HG03139 (cell line): ENCODE data around the gene INPP4B.

ENCODE experiments used
- ATAC-seq: cut with Tn5 transposase; IDR thresholded peaks from one replicate; pipeline ENCODE4 v1.9.1; 2021; ENCODE audit not compliant: unreplicated experiment

The INPP4B gene

DNA sequence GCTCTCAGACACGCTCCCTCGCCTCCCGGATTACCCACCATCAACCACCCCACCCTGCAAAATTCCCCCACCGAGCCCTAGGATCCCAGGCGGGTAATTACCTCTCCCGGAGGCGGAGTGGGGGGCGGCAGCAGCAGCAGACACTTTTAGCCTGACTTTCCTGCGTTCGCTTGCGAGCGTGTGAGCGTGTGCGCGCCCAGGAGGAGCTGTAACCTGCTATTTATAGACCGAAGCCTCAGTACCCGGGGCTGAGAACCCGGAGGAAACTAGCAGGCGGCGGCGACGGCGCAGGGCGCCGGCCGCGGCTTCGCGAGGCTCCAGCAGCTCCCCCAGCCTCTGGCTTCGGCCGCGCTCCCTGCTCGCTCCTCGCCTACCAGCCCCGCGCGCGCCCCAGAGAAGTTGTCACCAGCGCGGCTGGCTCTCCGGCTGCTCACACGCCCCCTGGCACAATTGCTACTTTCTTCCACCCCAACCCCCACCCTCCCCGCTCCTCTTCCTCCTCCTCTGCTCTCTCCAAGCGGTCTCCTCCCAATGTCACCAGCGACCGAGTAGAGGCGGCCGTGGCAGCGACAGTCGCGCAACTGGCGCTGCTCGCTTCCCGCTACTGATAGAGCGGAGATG, at the start of gene INPP4B:
Gene INPP4B, minus strand, starts transcription at position 194 of the 621 bp plus-strand sequence.
- ATAC-seq, result no peak

DNA sequence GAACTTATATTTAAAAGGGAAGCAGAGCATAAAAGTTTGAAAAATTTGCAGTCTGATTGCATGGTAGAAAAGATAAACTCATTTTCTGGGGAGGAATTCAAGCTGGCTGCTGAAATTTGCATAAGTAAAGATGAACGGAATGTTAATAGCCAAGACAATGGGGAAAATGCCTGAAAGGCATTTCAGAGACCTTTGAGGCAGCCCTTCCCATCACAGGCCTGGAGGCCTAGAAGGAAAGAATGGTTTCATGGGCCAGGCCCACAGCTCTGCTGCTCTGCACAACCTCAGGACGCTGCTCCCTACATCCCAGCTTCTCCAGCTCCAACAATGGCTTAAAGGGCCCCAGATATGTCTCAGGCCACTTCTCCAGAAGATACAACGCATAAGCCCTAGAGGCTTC, 46.9 kb upstream of the INPP4B start:
- ATAC-seq, result no peak

DNA sequence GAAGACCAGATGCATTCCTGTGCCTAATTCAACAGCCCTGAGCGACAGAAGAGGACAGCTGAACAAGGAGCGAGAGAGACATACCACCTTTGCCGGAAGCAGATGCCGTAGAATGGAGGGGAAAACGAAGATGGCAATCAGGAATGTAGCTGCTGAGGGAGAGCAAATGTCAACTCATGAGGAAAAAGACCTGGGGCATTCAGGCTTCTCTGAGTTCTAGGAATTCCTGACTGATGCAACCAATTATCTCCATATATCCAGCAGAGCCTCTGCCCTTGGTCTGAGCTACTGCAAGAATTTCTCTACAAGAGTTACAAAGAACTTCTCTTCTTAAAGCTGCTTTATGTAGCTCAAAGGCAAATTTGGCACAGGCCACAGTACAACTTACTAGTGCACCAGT, 40.5 kb upstream of the INPP4B start:
- ATAC-seq, result no peak

DNA sequence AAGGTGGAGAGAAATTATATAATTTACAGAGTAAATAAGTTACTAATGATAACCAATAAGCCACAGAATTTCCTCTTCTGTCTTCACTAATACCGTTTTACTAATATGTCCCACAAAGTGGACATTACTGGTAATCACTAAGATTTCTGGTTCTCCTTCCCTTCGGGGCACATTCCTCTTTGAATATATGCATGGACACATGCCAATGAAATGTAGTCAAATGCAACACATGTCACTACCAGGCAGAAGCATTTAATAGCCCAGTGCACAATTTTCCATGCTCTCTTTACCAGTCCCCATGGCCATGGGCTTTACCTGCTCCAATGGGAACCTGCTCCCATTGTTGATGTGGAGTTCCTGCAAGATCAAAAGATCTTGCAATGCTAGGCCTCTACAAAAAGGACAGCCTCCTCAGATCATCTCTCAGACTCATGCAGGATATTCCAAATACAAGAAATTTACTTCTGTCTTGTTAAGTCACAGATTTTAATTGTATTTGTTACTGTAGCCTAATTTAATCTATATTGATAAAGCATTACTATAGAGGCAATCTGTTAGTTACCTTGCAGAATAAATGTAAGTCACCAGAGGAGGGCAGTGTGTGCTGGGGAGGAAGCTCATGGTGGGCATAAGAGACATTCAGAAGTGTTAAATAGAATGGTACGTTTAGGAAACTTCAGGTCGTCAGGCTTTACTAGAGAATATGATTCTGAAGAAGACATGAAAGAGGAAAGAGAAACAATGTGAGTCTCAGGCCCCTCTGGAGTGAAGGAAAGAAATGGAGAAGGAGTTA, 37.1 kb upstream of the INPP4B start:
- ATAC-seq, result no peak

DNA sequence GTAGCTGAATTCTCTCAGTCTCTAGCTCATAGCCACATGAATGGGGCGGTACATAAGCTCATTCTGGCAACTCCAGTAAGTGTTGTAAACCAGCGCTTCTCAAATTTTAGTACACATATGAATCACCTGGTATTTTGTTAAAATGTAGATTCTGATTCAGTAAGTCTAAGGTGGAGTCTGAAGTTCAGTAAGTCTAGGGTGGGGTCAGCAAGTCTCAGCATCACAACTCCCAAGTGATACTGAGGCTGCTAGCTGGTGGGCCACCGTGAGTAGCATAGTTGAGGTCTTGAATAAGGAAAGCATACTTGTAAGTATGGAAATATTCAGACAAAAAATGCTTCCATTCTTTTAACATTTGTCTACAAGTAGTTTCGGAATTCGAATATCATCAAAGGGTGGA, 36.1 kb upstream of the INPP4B start:
- no peak for ATAC-seq

DNA sequence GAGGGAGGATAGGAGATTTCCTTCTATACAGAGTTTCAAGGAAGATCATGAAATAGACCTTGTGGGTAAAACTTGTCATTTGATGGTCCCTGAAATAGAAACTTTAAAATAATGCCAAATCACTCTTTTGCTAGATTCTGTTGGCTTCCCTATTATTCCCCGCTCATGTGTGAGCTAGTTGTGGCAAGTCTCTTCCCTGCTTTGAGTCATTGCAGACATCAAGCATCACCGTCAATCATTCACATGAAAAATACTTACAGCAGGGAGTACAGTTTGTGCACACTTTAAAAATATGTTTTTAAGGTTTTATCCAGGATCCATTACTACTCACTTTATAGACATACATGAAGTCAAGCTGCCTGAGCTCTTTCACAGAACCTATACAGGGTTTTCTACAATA, 35.2 kb upstream of the INPP4B start:
- no peak for ATAC-seq

DNA sequence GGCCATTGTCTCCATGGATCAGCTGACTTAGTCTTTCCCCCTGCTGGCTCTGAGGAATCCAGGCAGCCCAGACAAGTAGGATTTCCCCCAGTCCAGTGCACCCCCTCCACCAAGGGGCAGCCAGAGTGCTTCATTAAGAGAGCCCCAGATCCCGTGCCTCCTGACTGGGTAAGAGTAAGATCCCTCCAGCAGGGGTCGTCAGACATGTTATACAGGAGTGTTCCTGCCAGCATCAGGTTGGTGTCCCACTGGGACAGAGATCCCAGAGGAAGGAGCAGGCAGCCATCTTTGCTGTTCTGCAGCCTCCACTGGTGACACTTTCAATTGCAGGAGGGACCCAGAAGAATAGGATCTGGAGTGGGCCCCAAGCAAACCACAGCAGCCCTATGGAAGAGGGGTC, 29.0 kb upstream of the INPP4B start:
- ATAC-seq, result no peak

DNA sequence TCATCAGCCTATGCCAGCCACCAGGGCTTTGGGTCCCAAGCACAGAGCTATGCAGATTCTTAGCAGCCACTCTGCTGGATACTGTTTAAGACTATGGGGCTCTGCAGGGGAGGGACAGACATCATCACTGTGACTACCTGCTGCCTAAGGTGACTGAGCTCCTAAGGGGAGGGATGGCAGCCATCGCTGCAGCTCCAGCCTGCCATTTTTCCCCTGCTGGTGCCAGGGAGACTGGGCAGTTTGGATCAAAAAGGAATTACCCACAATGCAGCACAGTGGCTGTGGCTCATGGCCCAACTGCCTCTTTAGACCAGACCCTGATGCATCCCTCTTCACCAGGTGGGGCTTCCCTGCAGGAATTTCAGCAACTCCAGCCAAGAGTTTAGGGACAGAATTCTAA, 28.6 kb upstream of the INPP4B start:
- ATAC-seq, result no peak

DNA sequence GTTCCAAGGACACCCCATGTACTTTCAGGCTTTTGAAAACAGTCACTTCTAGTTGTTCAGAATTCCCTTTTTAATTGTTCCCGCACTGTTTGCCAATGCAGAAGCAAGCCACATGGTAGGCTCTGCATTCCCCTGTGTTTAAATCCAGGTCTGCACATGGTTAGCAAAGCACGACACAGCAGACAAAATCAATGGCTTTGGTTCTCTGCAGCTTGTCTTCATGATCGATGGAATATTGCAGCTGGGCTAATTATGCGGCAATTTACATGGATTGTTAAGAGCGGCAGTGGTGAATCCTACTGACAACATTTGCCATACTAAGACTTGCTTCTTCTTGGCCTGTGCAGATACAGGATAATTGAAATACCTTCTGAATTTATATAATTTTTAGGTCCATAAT, 20.6 kb upstream of the INPP4B start:
- ATAC-seq, result no peak

DNA sequence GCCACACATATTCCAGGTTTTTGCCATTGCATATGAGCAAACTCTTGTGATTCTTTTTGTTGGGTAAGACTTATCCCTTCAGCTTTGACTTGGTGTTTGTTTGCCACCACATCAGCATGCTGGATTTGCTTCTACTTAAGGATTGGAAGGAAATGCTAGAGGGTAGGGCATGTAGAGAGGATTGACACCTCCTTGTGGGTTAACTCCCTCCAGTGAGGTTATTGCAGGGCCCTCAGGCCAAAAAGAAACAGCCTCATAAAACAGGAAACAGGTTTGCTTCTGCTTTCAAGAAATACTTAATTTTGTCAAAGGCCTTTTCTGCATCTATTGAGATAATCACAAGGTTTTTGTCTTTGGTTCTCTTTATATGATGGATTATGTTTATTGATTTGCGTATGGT, 15.2 kb upstream of the INPP4B start:
- ATAC-seq, result no peak

DNA sequence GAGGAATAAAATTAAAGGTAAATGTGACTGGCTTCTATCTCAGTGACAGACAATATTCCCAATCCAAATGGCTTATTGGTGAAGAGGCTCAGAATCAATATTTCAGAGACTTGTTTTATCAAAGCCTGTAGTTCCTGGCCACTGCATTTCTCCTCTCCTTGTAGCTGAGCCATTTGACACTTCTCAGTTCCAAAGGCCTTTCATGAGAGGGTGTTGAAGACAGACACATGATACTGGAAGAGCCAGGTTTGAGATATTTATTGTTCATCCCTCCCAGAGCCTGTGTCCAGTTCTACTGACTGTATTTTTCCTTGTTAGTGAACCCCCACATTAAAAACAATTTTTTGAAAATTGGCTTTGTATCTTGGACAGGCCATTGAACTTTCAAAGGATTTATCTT, 12.9 kb upstream of the INPP4B start:
- no peak for ATAC-seq

DNA sequence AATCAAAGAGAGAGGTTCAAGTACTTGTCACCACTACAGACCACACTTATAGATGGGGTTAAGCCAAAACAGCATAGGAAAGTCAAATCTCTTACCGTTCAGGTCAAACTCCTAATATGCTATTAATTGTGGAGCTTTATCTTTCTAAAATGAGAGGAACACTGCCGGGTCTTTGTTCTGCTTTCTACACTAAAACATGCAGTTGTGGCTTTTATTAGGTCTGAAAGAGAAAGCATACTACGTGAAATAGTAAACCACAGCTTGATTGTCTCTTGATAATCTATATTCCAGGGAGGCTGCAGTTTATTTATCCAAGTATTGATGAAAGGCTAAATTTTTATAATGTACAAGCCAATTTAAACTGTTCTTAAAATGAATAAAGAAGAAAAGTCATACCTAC, 12.3 kb upstream of the INPP4B start:
- no peak for ATAC-seq

DNA sequence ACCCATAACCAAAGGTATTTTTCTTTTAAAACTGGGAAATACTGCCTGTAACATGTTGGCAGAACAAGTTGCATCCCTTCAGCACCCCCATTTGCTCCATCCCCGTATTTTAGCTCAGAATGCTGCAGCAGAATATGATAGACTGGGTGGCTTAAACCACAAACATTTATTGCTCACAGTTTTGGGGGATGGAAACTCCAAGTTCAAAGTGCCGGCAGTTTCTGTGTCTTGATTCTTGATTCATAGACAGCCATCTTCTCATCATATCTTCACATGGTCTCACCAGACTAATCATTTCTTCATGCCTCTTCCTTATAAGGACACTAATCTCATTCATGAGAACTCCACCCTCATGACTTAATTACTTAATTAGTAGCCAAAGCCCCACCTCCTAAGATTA, 10.5 kb upstream of the INPP4B start:
- no peak for ATAC-seq

DNA sequence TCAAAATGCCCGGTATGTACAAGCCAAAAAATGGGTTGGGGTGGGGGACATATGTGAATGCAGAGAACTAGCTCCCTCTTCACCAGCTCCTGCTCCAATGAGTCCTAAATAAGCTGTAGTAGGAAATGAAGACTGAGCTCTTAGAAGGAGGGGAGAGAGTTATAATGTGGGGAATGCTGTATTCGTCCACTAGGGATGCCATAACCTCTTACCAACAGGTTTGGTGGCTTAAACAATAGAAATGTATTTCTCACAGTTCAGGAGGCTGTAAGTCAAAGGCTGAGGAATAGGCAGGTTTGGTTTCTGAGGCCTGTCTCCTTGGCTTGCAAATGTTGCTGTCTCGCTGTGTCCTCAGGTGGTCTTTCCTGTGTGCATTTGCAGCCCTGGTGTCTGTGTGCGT, 4.4 kb upstream of the INPP4B start:
- no peak for ATAC-seq

DNA sequence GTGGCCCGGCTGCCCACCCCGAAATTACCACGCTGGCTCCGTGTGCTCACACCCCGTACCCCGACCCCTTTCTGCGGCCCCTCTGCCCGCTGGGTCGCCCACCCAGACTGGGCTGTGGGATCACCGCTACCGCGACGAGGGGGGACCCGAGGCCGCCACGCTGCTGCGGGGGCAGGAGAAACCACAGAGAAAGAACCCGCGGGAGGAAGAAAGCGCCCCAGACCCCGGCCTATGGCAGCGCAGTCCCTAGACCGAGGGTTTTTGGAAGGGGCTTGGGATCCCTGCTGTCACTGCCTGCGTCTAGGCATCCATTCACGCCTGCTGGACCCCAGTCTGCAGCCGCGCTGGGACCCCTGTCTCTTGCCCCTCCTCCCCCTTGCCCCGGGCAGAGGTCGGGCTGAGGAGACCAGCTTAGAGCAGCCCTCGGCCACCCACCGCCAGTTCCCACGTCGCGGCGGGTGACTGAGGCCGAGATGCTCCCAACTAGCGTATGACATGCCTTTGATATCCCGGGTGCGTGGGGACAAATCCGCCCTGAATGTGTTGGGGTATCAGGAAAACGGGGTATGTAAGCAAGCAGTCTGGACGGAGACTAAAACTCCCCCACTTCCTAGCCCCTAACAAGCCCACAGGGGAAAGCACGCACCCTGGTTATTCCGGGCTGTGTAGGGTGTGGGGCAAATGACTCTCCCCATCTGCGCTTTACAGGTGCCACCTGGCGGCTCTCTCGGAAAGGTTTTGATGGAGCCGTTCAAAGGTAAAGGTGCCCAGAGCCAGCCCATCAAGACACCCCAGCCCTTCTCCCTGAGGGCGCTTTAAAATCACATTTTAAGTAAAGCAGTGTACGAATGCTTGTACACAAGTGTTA, 862 bp upstream of the INPP4B start:
- no peak for ATAC-seq

DNA sequence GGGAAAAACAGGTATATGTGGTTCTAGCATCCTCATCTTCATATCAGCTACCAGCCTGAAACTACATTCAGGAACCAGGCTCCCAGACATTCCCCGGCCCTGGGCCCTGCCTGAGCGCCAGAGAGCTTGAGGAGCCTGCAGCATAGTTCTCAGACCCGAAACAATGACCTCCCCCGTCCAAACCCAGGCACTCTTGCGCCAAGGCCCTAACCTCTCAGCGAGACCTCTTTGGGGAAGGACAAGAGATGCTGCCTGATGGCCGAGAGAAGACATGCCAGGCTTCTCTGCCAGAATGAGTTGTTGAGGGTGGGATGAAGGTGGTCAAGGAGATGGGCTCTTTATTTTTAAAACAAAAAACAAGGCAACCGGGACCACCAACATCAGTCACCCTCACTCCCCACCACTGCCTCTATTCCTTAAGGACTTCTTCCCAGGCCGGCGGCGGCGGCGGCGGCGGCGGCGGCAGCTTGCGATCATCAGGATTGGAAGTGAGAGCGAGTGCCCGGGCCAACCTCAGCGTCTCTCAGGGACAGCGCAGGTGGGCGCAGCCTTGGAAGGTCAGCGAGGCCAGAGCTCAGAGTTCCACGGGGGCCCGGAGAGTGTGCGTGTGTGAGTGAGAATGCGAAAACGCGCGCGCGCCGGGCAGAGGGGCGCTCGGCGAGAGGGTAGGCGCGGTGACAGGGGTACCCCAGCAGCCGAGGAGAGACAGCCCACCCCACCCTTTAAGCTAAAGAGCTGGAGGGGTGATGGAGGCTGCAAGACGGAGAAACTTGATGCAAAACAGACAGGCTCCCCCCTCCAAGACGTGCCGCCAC, 601 bp downstream of the INPP4B start:
- ATAC-seq, result no peak

DNA sequence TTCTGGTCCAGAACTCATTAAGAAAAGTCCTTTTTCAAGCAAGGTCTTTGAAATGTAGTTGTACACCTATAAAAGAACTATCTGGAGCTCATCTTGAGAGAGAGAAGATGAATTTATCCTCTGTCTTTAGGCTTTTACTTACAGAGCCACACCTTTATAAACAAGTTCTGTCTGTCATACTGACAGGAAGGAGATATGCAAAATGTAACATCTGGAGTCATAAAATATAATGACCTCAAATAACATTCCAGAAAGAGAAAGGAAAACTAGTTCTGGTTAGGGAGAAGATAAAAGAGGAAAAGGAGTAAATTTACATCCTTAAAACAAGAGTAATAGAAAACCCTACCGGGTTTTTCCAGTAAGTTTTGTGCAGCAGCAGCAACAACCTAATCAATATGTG, 1.3 kb downstream of the INPP4B start:
- no peak for ATAC-seq

DNA sequence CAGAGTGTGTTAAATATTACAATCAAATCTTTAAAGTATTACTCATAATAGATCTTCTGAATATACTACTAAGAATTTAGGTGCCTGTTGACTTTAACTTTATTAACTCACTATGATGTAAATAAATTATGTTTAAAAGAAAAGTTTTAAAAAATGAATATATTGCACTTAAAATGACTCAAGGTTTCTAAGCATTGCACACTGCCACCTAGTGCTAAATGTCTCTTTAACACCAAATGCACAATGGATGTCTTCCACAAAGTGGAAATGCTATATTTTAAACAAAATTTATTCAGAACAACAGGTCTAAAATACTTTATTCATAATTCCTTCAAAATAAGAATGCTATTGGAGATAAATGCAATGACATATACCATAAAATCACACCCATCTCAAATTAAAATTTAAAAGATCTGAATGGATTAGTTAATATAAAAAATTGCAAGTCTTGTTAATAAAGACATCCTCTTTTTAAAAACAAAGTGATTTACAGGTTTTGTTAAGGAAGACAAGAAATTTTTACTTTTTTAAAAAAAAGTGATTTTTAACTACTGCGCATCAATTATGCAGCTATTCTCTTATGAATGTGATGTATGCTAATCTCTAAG, 5.5 kb downstream of the INPP4B start:
- no peak for ATAC-seq

DNA sequence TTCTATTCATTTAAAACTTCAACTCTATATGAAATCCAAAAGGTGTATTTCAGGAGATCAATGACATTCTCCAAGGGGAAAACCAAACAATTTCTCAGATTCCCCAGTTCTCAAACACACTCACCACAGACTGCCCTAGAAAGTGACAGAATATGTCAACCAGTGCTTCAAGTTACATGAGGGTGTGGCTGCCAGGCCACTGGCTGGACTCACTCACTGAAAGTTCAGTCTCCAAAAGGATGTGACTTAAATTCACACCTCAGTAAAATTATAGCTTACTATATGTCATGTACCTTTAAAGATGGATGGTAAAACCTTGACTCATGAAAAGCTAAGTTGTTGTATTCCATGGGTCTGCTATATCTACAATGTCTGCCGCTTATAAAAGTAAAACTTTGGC, 7.3 kb downstream of the INPP4B start:
- ATAC-seq, result no peak

DNA sequence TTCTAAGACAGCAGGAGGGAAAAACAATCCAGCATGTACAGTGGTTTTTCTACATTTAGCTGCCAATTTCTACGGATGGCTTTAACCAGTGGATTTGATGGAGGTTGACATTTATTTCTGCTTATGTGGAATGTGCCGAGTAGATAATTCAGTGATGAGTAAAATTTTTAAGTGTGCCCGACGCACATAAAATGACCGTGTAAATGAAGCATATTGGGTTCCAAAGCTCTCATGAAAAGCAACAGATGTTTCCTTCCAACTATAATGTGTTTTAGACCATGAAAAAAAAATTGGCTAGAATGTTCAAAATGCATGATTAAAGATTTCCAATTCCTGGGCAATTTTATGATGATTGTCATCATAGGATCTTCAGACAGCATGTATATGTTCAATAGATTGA, 14.1 kb downstream of the INPP4B start:
- ATAC-seq, result no peak
